Duodenal mucosa (tissue), 2 donors: ENCODE data around the gene KRTDAP.
"Not testable (repeated sequence)": the region's sequence is repeated elsewhere in the genome, so short reads cannot be mapped to it uniquely, and the experiment has no call there.

Experiments
- H3K27ac ChIP-seq: one replicate; pipeline ENCODE4 v1.7.0; 2013; ENCODE audit warnings: low read depth, low read length
- H3K27me3 ChIP-seq, 2 donors: one replicate each; pipeline ENCODE4 v1.7.0; 2013; ENCODE audit warnings: low read length in 2 of 2, control low read depth in 1 of 2; ENCODE audit not compliant: insufficient read depth in 2 of 2, control insufficient read depth in 1 of 2
- H3K36me3 ChIP-seq, 2 donors: one replicate each; pipeline ENCODE4 v1.7.0; 2013; ENCODE audit warnings: low read length in 2 of 2, control low read depth in 1 of 2; ENCODE audit not compliant: insufficient read depth in 2 of 2, control insufficient read depth in 1 of 2
- H3K4me1 ChIP-seq, 2 donors: one replicate each; pipeline ENCODE4 v1.7.0; 2013; ENCODE audit warnings: low read length in 2 of 2, control low read depth in 1 of 2; ENCODE audit not compliant: insufficient read depth in 2 of 2, control insufficient read depth in 1 of 2
- H3K4me3 ChIP-seq, 2 donors: one replicate each; pipeline ENCODE4 v1.7.0; 2013; ENCODE audit warnings: low read length in 2 of 2, low read depth in 1 of 2
- H3K9ac ChIP-seq, 2 donors: one replicate each; pipeline ENCODE4 v1.7.0; 2013; ENCODE audit warnings: low read length in 2 of 2, low read depth in 1 of 2
- H3K9me3 ChIP-seq, 2 donors: one replicate each; pipeline ENCODE4 v1.7.0; 2013; ENCODE audit warnings: low read length in 2 of 2, control low read depth in 1 of 2; ENCODE audit not compliant: control insufficient read depth in 1 of 2

Gene KRTDAP

GRCh38 chr19:35466259-35466658 is 24.0 kb downstream of the KRTDAP start:
- H3K27me3 ChIP-seq, result no peaks in the 10 kb centered on the region

DNA sequence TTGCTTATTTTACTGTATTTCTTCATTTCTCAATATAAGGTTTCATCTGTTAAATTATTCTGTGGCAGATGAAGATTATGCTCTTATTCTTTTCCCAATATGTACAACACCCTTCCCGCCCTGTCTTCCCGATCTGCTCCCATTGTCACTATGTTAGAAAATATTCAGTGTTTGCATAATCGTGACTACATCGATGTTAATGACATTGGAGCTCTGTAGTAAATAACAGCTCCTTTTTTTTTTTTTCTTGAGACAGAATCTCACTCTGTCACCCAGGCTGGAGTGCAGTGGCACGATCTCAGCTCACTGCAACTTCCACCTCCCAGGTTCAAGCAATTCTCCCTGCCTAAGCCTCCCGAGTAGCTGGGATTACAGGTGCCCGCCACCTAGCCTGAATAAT is 27.3 kb downstream of the KRTDAP start:
- H3K9me3 ChIP-seq, H3K36me3 ChIP-seq, H3K27me3 ChIP-seq, H3K4me3 ChIP-seq, H3K27ac ChIP-seq, H3K9ac ChIP-seq: not testable (repeated sequence)
- peaks cover 20 to 28% of the 10 kb centered on the region in 2 donors for H3K4me1 ChIP-seq

More at GRCh38 chr19:35466259-35466658, 24.0 kb downstream of the KRTDAP start:
- H3K9ac ChIP-seq, result no peak overlapping the region
- H3K36me3 ChIP-seq, result no peaks in the 10 kb centered on the region
- peaks cover 4 to 6% of the 10 kb centered on the region in 2 donors for H3K4me1 ChIP-seq
- no peak overlapping the region for H3K27ac ChIP-seq
- no peaks in the 10 kb centered on the region for H3K9me3 ChIP-seq
- H3K4me3 ChIP-seq, result no peak overlapping the region

- peaks cover 20 to 28% of the 10 kb centered on the region in 2 donors for H3K4me1 ChIP-seq
- H3K9me3 ChIP-seq, result no peaks in the 10 kb centered on the region
- no peaks in the 10 kb centered on the region for H3K27me3 ChIP-seq
- H3K27ac ChIP-seq, result no peak overlapping the region
- H3K9ac ChIP-seq, result no peak overlapping the region
- no peaks in the 10 kb centered on the region for H3K36me3 ChIP-seq
- H3K4me3 ChIP-seq, result peak overlapping the region; percentile 7 to 11
Observed at GRCh38 chr19:35462476-35462953, 27.7 kb downstream of the KRTDAP start.

GRCh38 chr19:35461788-35462187 is 28.5 kb downstream of the KRTDAP start:
- H3K36me3 ChIP-seq, H3K4me3 ChIP-seq, H3K27me3 ChIP-seq, H3K9me3 ChIP-seq, H3K9ac ChIP-seq, H3K27ac ChIP-seq: not testable (repeated sequence)
- peaks cover 20 to 28% of the 10 kb centered on the region in 2 donors for H3K4me1 ChIP-seq

- Histone ChIP-seq H3K9ac (no peak overlapping the region), H3K4me1 (peaks cover 20 to 28% of the 10 kb centered on the region in 2 donors), H3K27me3 (no peaks in the 10 kb centered on the region), H3K27ac (no peak overlapping the region), H3K36me3 (no peaks in the 10 kb centered on the region), H3K4me3 (no peak overlapping the region), H3K9me3 (no peaks in the 10 kb centered on the region)
Observed at GRCh38 chr19:35461060-35461459, 29.2 kb downstream of the KRTDAP start.

DNA sequence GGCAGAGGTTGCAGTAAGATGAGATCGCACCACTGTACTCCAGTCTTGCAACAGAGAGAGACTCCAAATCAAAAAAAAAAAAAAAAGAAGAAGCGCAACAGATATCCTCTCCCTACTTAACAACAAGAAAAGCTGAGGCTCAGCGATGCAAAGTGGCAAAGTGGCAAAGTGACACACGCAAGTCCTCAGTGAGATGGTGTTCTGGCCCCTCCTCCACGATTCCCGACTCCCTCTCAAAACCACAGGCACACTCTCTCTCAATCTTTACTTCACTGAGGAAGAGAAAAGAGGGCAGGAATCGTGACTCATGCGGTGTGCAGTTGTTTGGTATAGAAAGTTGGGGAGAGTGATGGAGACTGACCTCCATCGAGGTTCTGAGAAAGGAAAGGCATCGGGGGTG is 29.7 kb downstream of the KRTDAP start:
- Histone ChIP-seq H3K9me3 (no peaks in the 10 kb centered on the region), H3K27ac (no peak overlapping the region), H3K4me1 (peaks cover 20 to 28% of the 10 kb centered on the region in 2 donors), H3K9ac (no peak overlapping the region), H3K27me3 (no peaks in the 10 kb centered on the region), H3K4me3 (no peak overlapping the region), H3K36me3 (no peaks in the 10 kb centered on the region)

- Histone ChIP-seq H3K9ac (no peak overlapping the region), H3K4me1 (peaks cover 20 to 28% of the 10 kb centered on the region in 2 donors), H3K4me3 (peak overlapping the region in 1 of 2 donors; percentile 45), H3K27ac (peak overlapping the region; percentile 23), H3K9me3 (no peaks in the 10 kb centered on the region), H3K27me3 (no peaks in the 10 kb centered on the region), H3K36me3 (no peaks in the 10 kb centered on the region)
Observed at GRCh38 chr19:35459414-35460082, 30.7 kb downstream of the KRTDAP start.

GRCh38 chr19:35458731-35459391 is 31.4 kb downstream of the KRTDAP start:
- Histone ChIP-seq H3K27ac (peak overlapping the region; percentile 23), H3K9me3 (no peaks in the 10 kb centered on the region), H3K4me1 (peaks cover 20 to 28% of the 10 kb centered on the region in 2 donors), H3K9ac (no peak overlapping the region), H3K36me3 (no peaks in the 10 kb centered on the region), H3K27me3 (no peaks in the 10 kb centered on the region), H3K4me3 (peak overlapping the region in 1 of 2 donors; percentile 45)

- Histone ChIP-seq H3K27ac (no peak overlapping the region), H3K27me3 (no peaks in the 10 kb centered on the region)
Observed at GRCh38 chr19:35458192-35458591, 32.1 kb downstream of the KRTDAP start.

GRCh38 chr19:35457173-35457572 is 33.1 kb downstream of the KRTDAP start:
- no peaks in the 10 kb centered on the region for H3K36me3 ChIP-seq
- no peak overlapping the region for H3K4me3 ChIP-seq
- no peak overlapping the region for H3K27ac ChIP-seq
- H3K4me1 ChIP-seq, result peaks cover 16 to 25% of the 10 kb centered on the region in 2 donors
- no peak overlapping the region for H3K9ac ChIP-seq
- no peaks in the 10 kb centered on the region for H3K9me3 ChIP-seq
- no peaks in the 10 kb centered on the region for H3K27me3 ChIP-seq

More at GRCh38 chr19:35458192-35458591, 32.1 kb downstream of the KRTDAP start:
- Histone ChIP-seq H3K4me1 (peaks cover 20 to 28% of the 10 kb centered on the region in 2 donors), H3K9me3 (no peaks in the 10 kb centered on the region), H3K4me3 (no peak overlapping the region), H3K9ac (no peak overlapping the region), H3K36me3 (no peaks in the 10 kb centered on the region)
